ENCODE data around the gene SEMA3D. TPM values are rescaled to one million over a fixed set of nuclear protein-coding genes. Genes with fewer than 3 reads are reported as not detected.

Gene SEMA3D
- total and polyA plus RNA-seq, 2 experiments from 2014 or later = 1.5 to 7.2 TPM

GRCh38 chr7:85095806-85096205 lies 91.0 kb downstream of the SEMA3D start:
- no peak for DNase-seq (ENCODE audit: low spot score)
- ATAC-seq = no peak
- Histone ChIP-seq H4K20me1 (replicated peaks; ENCODE audit: insufficient read depth) (no peaks in the 10 kb centered on the region), H3K27ac (ENCODE audit: low read depth) (no peak overlapping the region), H3F3A (replicated peaks; ENCODE audit: low read depth) (no peaks in the 10 kb centered on the region), H3K4me3 (no peak overlapping the region), H3K79me2 (replicated peaks; ENCODE audit: insufficient read depth) (no peaks in the 10 kb centered on the region), H3K9me2 (ENCODE audit: insufficient read depth) (no peaks in the 10 kb centered on the region), H2AFZ (no peak overlapping the region), H3K4me1 (ENCODE audit: insufficient read depth) (no peaks in the 10 kb centered on the region), H3K36me3 (ENCODE audit: insufficient read depth) (no peaks in the 10 kb centered on the region), H3K27me3 (ENCODE audit: insufficient read depth) (no peaks in the 10 kb centered on the region), H3K4me2 (no peak overlapping the region)
- no peak overlapping the region for H3K4me3 Mint-ChIP-seq
- no peaks in the 10 kb centered on the region for H3K9me3 Mint-ChIP-seq
- no peak overlapping the region for H3K27ac Mint-ChIP-seq
- no peaks in the 10 kb centered on the region for H3K27me3 Mint-ChIP-seq (ENCODE audit: insufficient read depth, low read depth, poor library complexity)
- no peaks in the 10 kb centered on the region for H3K36me3 Mint-ChIP-seq (ENCODE audit: low read depth)
- no peak for TF ChIP-seq POLR2AphosphoS5 (IDR thresholded peaks at IDR 0.05; ENCODE audit: low read depth)
- TF ChIP-seq REST (IDR thresholded peaks at IDR 0.05; ENCODE audit: unreplicated experiment) = no peak
- TF ChIP-seq STAT1 (IDR thresholded peaks at IDR 0.05; ENCODE audit: unreplicated experiment) = no peak
- TF ChIP-seq ZNF462 (CRISPR knock-in tag; IDR thresholded peaks at IDR 0.05) = no peak
- no peak for TF ChIP-seq ETS1 (IDR thresholded peaks at IDR 0.05)
- TF ChIP-seq ZNF331 (CRISPR knock-in tag; IDR thresholded peaks at IDR 0.05; ENCODE audit: low read depth) = no peak
- no peak for TF ChIP-seq CREB1 (CRISPR knock-in tag; IDR thresholded peaks at IDR 0.05; ENCODE audit: low read depth)
- no peaks in the 10 kb centered on the region for H3K4me1 Mint-ChIP-seq

Measured in GM23338 (cell line).